DMS114 treated with DMSO at 0.1 percent for 48 hours (cell line): Measurements from ENCODE around the gene NQO2.
"Not testable (repeated sequence)": the region's sequence is repeated elsewhere in the genome, so short reads cannot be mapped to it uniquely, and the experiment has no call there.

ENCODE experiments used
- DNase-seq: peaks from one replicate; lab custom pipeline; 2025; ENCODE audit not compliant: unreplicated experiment; lab: John Stamatoyannopoulos, UW

The NQO2 gene

GRCh38 chr6:2988426-2989331 is 11.0 kb upstream of the NQO2 start:
- peak; percentile 85 for DNase-seq

- DNase-seq = peak; percentile 97
Observed at GRCh38 chr6:2989332-2990247, 10.1 kb upstream of the NQO2 start.

- DNase-seq = peak; percentile 83
Observed at GRCh38 chr6:2990248-2990931, 9.3 kb upstream of the NQO2 start.

DNA sequence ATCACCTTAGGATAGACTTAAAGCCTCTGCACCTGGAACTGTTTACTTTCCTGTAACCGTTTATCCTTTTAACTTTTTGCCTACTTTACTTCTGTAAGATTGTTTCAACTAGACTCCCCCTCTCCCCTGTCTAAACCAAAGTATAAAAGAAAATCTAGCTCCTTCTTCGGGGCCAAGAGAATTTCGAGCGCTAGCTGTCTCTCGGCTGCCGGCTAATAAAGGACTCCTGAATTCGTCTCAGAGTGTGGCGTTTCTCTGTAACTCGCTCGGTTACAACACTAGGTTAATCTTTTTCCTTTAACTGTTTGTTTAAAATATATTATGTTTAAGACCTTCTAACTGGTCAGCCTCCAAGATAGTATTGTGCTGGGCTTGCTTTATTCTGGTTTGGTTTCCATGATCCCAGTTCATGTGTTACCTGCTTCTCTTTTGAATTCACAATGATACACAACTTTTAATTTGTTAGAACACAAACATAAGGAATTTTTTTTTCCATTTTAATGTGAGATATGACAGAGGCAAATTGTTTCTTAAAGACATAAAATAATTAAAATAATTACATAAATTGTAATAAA is 8.7 kb upstream of the NQO2 start:
- peak; percentile 61 for DNase-seq

DNA sequence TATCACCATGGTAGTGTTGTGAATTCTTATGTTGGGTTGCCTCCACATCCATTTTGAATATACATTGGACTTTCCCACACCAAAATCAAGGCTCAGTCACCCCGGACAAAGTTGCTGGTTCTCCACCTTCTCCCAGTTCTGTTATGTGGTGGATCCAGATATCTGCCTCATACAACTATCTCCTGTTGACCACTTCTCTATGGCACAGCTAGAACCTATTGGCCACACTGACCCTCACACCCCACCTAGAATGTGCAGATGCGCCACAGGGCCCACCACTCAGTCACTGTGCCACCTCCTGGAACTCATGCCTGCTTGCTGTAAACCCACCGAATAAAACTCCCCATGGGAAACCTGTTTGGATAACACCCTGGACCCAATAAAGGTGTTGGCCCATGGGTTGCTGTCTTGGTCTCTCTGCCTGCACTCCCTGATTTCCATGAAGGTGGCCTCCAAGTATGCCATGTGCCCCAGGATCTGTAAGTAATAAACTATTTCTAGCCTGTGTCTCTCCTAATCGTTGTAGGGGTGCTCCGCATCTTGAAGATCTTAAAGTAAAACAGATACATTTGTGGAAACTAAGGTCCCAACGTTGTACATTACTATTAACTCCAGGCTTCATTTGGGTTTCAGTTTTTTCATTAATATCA is 7.2 kb upstream of the NQO2 start:
- no peak for DNase-seq

- no peak for DNase-seq
Observed at GRCh38 chr6:2993755-2994317, 5.9 kb upstream of the NQO2 start.

- DNase-seq = peak; percentile 21
Observed at GRCh38 chr6:2998249-2998997, 1.3 kb upstream of the NQO2 start.

DNA sequence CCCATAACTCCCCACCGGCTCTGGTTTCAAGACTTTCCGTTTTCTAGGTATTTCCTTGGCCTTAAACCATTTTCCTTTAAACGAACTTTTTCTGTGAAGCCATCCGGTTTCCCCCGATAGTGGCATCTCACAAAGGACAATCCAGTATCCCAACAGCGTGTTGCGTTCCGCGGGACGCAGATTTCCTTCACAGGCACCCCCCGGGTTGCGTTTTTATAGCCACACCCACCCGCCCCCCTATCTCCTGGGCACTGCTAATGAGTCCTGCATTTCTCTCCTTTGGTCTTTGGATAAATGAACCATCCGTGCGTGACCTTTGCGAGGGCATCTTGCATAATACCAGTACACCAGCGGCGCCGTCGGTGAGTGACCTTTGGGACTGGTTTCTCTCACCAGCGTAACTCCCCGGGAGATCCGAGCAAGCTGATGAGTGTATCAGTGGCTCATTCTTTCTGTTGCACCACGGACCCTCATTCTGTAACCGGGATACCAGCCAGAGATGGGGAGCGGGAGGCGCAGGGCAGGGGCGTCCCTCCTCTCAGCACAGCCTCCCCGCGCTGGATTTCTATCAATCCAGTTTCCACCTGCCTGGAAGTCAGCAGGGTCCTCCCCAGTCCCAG is 586 bp upstream of the NQO2 start:
- no peak for DNase-seq

DNA sequence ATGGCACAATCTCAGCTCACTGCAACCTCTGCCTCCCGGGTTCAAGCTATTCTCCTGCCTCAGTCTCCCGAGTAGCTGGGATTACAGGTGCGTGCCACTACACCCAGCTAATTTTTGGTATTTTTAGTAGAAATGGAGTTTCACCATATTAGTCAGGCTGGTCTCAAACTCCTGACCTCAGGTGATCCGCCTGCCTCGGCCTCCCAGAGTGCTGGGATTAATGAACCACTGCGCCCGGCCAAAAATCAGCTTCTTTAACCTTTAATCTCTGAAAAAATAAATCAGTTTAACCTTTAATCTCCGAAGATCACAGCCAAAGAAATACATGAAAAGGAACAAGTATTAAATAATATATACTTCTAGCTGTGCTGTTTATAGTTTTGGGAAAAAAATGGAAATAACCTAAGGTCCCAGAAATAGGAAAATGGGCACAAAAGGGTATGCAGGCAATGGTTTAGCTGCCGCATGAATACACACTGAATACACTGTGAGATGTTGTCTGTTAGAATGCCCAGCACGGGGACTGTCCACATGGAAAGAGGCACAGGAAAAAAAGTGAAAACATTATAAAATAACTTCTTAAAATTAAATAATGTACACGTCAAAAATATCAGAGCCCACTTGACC is 1.6 kb downstream of the NQO2 start:
- no peak for DNase-seq

- peak; percentile 77 for DNase-seq
Observed at GRCh38 chr6:3001773-3002293, 2.1 kb downstream of the NQO2 start.

- not testable (repeated sequence) for DNase-seq
Observed at GRCh38 chr6:3003226-3003625, 3.5 kb downstream of the NQO2 start.

DNA sequence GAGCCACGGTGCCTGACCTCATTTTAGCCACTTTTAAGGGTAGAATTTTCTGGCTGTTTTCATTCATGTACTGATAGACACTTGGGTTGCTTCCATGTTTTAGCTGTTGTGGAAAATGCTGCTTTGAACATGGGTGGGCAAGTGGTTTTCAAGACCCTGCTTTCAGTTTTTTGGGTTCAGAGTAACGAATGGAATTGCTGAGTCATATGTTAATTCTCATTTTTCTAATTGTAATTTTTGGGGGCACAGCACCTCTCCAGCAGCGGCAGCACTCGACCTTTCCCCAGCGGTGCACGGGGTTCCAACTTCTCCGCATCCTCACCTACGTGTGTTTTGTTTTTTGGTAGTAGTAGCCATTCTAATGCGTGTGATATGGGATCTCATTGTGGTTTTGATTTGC is 5.4 kb downstream of the NQO2 start:
- no peak for DNase-seq

DNA sequence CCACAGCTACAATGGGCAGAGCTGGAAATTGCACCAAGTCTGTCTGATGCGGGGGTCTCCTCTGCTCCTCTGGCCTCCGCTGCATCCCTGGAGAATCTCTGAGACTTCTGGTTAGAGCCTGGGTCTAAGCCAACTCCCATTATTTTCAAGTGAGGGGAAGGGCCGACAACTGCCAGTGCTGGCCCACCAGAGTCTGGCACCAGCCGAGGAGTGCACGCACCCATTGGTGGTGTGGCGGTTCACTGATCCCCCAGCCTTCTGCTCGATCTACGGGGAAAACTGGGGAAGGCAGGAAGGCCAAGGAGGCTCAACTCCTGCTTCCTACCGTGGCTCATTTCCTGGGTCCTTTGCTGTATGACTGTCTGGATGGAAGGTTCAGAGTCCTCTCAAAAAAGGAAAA is 6.2 kb downstream of the NQO2 start:
- DNase-seq = no peak

DNA sequence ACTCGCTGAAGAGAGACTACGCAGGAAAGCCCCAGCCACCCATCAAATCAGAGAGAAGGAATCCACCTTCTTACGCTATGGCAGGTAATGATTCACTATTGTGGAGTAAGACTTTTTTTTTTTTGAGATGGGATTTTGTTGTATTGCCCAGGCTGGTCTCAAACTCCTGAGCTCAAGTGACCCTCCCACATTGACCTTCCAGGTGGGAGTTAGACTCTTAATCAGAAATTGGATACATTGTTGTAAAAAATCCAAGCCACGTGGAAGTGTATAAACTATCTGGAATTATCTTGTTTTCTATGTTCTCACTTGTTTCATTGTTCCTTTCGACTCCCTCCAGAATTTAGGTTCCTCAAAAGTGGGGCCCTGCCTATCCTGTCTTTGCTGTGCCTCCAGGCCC is 6.8 kb downstream of the NQO2 start:
- no peak for DNase-seq

DNA sequence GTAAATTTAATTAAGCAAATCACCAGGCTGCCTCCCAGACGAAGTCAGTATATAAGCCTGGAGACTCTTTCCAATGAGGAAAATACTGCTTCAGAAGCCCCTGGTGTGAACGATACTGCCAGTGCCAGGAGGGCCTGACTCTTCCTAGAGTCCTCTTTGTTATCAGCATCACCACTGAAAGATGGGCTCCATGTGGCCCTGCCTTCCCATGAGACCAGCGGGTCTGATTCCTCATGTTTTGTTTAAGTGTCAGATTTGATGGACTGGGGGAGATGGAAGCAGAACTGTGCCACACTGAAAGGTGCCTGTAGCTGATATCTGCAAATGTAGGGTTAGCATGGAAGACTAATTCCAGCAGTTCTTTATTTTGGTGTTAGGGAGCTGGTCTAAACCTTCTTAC is 7.9 kb downstream of the NQO2 start:
- DNase-seq = no peak

- not testable (repeated sequence) for DNase-seq
Observed at GRCh38 chr6:3008712-3009265, 9.1 kb downstream of the NQO2 start.

- no peak for DNase-seq
Observed at GRCh38 chr6:3009930-3010329, 10.2 kb downstream of the NQO2 start.

- DNase-seq = no peak
Observed at GRCh38 chr6:3011158-3011557, 11.5 kb downstream of the NQO2 start.
